NCI-H146 treated with DMSO at 0.1 percent for 48 hours (cell line): ENCODE data around the gene CNTNAP2.
"Not testable (repeated sequence)": the region's sequence is repeated elsewhere in the genome, so short reads cannot be mapped to it uniquely, and the experiment has no call there.

Experiments used
- DNase-seq: peaks from one replicate; lab custom pipeline; 2025; ENCODE audit not compliant: unreplicated experiment; lab: John Stamatoyannopoulos, UW

Gene CNTNAP2

GRCh38 chr7:148437043-148437442 lies 2320.4 kb downstream of the CNTNAP2 start:
- no peak for DNase-seq

GRCh38 chr7:148442141-148442655 lies 2325.6 kb downstream of the CNTNAP2 start:
- no peak for DNase-seq

GRCh38 chr7:148442933-148443332 lies 2326.3 kb downstream of the CNTNAP2 start:
- no peak for DNase-seq

- no peak for DNase-seq
These were observed 2328.9 kb downstream of the CNTNAP2 start for GRCh38 chr7:148445260-148446044.

GRCh38 chr7:148447221-148447849 lies 2330.7 kb downstream of the CNTNAP2 start:
- DNase-seq = no peak

GRCh38 chr7:148451526-148451925 lies 2334.9 kb downstream of the CNTNAP2 start:
- not testable (repeated sequence) for DNase-seq

- no peak for DNase-seq
These were observed 2339.8 kb downstream of the CNTNAP2 start for GRCh38 chr7:148456351-148456750.

GRCh38 chr7:148457310-148457921 lies 2340.8 kb downstream of the CNTNAP2 start:
- no peak for DNase-seq

- DNase-seq = no peak
These were observed 2341.7 kb downstream of the CNTNAP2 start for GRCh38 chr7:148458263-148458662.

GRCh38 chr7:148461392-148462179 lies 2345.0 kb downstream of the CNTNAP2 start:
- no peak for DNase-seq

- not testable (repeated sequence) for DNase-seq
These were observed 2346.2 kb downstream of the CNTNAP2 start for GRCh38 chr7:148462774-148463173.

- DNase-seq = no peak
These were observed 2346.6 kb downstream of the CNTNAP2 start for GRCh38 chr7:148463210-148463609.

GRCh38 chr7:148464947-148465346 lies 2348.3 kb downstream of the CNTNAP2 start:
- no peak for DNase-seq

- DNase-seq = not testable (repeated sequence)
These were observed 2348.8 kb downstream of the CNTNAP2 start for GRCh38 chr7:148465441-148465840.

GRCh38 chr7:148466120-148466519 lies 2349.5 kb downstream of the CNTNAP2 start:
- no peak for DNase-seq

GRCh38 chr7:148468700-148469098 lies 2352.1 kb downstream of the CNTNAP2 start:
- DNase-seq = no peak
